HG02623 (cell line): ENCODE data around the gene GAN.
"Not testable (repeated sequence)": the region's sequence is repeated elsewhere in the genome, so short reads cannot be mapped to it uniquely, and the experiment has no call there.

Experiments
- ATAC-seq: cut with Tn5 transposase; IDR thresholded peaks from one replicate; pipeline ENCODE4 v1.9.1; 2021; ENCODE audit warnings: moderate library complexity; ENCODE audit not compliant: unreplicated experiment

GAN gene

GRCh38 chr16:81296631-81297030, 18.1 kb upstream of the GAN start:
- no peak for ATAC-seq

- no peak for ATAC-seq
Measured at GRCh38 chr16:81307770-81308169, 7.0 kb upstream of the GAN start.

GRCh38 chr16:81310045-81310644, 4.6 kb upstream of the GAN start:
- ATAC-seq: no peak

GRCh38 chr16:81311762-81312161, 3.0 kb upstream of the GAN start:
- ATAC-seq: no peak

- no peak for ATAC-seq
Measured at GRCh38 chr16:81313701-81314602, 810 bp upstream of the GAN start.

- ATAC-seq: peak; percentile 23
Measured at GRCh38 chr16:81315271-81316175, 761 bp downstream of the GAN start.

- ATAC-seq: no peak
Measured at GRCh38 chr16:81316176-81316496, 1.4 kb downstream of the GAN start.

GRCh38 chr16:81318711-81319110, 3.9 kb downstream of the GAN start:
- no peak for ATAC-seq

- ATAC-seq: no peak
Measured at GRCh38 chr16:81319221-81319912, 4.6 kb downstream of the GAN start.

- ATAC-seq: no peak
Measured at GRCh38 chr16:81321039-81321438, 6.3 kb downstream of the GAN start.

GRCh38 chr16:81321536-81321935, 6.8 kb downstream of the GAN start:
- no peak for ATAC-seq

- ATAC-seq: no peak
Measured at GRCh38 chr16:81324808-81325207, 10.0 kb downstream of the GAN start.

- no peak for ATAC-seq
Measured at GRCh38 chr16:81327011-81327410, 12.2 kb downstream of the GAN start.

GRCh38 chr16:81327447-81328196, 12.9 kb downstream of the GAN start:
- no peak for ATAC-seq

- ATAC-seq: no peak
Measured at GRCh38 chr16:81329947-81330346, 15.2 kb downstream of the GAN start.

GRCh38 chr16:81333356-81333755, 18.6 kb downstream of the GAN start:
- no peak for ATAC-seq

GRCh38 chr16:81335669-81336068, 20.9 kb downstream of the GAN start:
- no peak for ATAC-seq

- ATAC-seq: no peak
Measured at GRCh38 chr16:81337097-81337496, 22.3 kb downstream of the GAN start.

GRCh38 chr16:81345172-81345571, 30.4 kb downstream of the GAN start:
- ATAC-seq: not testable (repeated sequence)

GRCh38 chr16:81347425-81347824, 32.7 kb downstream of the GAN start:
- ATAC-seq: no peak
